Uterus (tissue), 4 donors: Measurements from ENCODE around the gene NBPF1. TPM values are rescaled to one million over a fixed set of nuclear protein-coding genes. Genes with fewer than 3 reads are reported as not detected.
"Not testable (repeated sequence)": the region's sequence is repeated elsewhere in the genome, so short reads cannot be mapped to it uniquely, and the experiment has no call there.

Experiments used
- DNase-seq, 2 donors: peaks; one replicate each; pipeline ENCODE4 v3.0.0-alpha.2; 2019 to 2020
- H3K27ac ChIP-seq, 2 donors: fragments of 200-600 bp; sonication (generic); 1 replicate in 1 of 2; 2 replicates in 1 of 2; pipeline ENCODE4 v1.5.1; 2016 to 2018
- H3K27me3 ChIP-seq, 2 donors: fragments of 200-600 bp; sonication (generic); one replicate each; pipeline ENCODE4 v1.5.1; 2018 to 2019; ENCODE audit warnings: control low read depth in 1 of 2
- H3K36me3 ChIP-seq, 2 donors: fragments of 200-600 bp; sonication (generic); one replicate each; pipeline ENCODE4 v1.5.1; 2019; ENCODE audit warnings: control low read depth in 1 of 2
- H3K4me1 ChIP-seq, 2 donors: fragments of 200-600 bp; sonication (generic); one replicate each; pipeline ENCODE4 v1.5.1; 2018 to 2019; ENCODE audit warnings: control low read depth in 1 of 2
- H3K4me3 ChIP-seq, 2 donors: fragments of 200-600 bp; sonication (generic); 1 replicate in 1 of 2; 2 replicates in 1 of 2; pipeline ENCODE4 v1.5.1; 2018 to 2019; ENCODE audit warnings: mild to moderate bottlenecking in 1 of 2
- H3K9me3 ChIP-seq, 2 donors: fragments of 200-600 bp; sonication (generic); one replicate each; pipeline ENCODE4 v1.5.1; 2019; ENCODE audit warnings: control low read depth in 1 of 2
- CTCF ChIP-seq, 4 experiments: fragments of 200-600 bp in 2 of 4; fragments of 450-650 bp in 2 of 4; sonication (generic) in 2 of 4; IDR thresholded peaks; one replicate each; pipeline ENCODE4 v1.5.1; 2016 to 2019; ENCODE audit warnings: antibody characterized with exemption in 4 of 4, mild to moderate bottlenecking in 2 of 4, moderate library complexity in 1 of 4
- POLR2A ChIP-seq, 2 donors: fragments of 450-650 bp; IDR thresholded peaks; one replicate each; pipeline ENCODE4 v1.6.1; 2016; ENCODE audit warnings: antibody characterized with exemption in 2 of 2, mild to moderate bottlenecking in 1 of 2, moderate library complexity in 1 of 2
- intact Hi-C: fragments of 100-400 bp; cut with DNase I; formaldehyde crosslinking; loops from one replicate; pipeline ENCODE4 v1.15.1; 2023; ENCODE audit warnings: low total_unique reads
- total RNA-seq, 4 donors: library from RNA; depleted of rRNA in 3 of 4; stranded (reverse); fragments of >200 nt in 3 of 4; gene quantifications; one replicate each; pipeline versions ENCODE4 v1.1.0 to v1.2.4, GENCODE V29; 2014 to 2023
- donor health status: DM: yes; HTN: yes; CAD: no.

Gene NBPF1
- total RNA-seq, result 100 to 1,000 TPM in 1 of 4 donors, 10 to 100 TPM in 3; 29.4 to 178 (median 39.2) TPM

- intact Hi-C loops, result no loop called here
These were observed at the start of gene NBPF1 for GRCh38 chr1:16613185-16614147. Gene NBPF1, minus strand, starts transcription at chr1:16613564.

DNA sequence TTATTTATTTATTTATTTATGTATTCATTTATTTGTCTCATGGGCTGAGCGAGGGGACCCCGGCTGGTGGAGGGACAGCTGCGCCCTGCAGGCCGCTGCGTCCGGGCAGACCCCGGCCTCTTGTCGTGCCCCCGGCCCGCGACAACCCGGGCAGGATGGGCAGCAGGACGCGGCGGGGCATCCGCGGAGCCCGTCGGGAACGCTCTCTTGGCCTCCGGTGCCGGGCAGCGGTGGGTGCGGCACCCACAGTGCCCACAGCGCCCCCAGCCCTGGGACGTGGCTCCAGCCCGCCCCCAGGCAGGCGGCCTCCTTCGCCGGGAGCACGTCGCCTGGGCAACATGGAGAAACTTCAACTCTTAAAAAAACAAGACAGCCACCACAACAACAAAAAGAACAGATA, 44.9 kb upstream of the NBPF1 start:
- H3K9me3 ChIP-seq, H3K27me3 ChIP-seq, DNase-seq, intact Hi-C loops, H3K36me3 ChIP-seq, H3K4me3 ChIP-seq, H3K4me1 ChIP-seq, H3K27ac ChIP-seq: not testable (repeated sequence)

More at GRCh38 chr1:16613185-16614147, at the start of gene NBPF1:
- peak in 2 of 4 experiments; percentile 63 to 72 for TF ChIP-seq CTCF (IDR thresholded peaks at IDR 0.05)
- TF ChIP-seq POLR2A (IDR thresholded peaks at IDR 0.05), result peak; percentile 95 to 97
- H3K9me3 ChIP-seq, result no peaks in the 10 kb centered on the region
- no peaks in the 10 kb centered on the region for H3K27me3 ChIP-seq
- no peaks in the 10 kb centered on the region for H3K36me3 ChIP-seq
- H3K4me1 ChIP-seq, result peaks cover 0 to 5% of the 10 kb centered on the region in 2 donors
- peak; percentile 91 to 95 for DNase-seq
- H3K27ac ChIP-seq, result peak within 1 kb of the TSS; percentile 72 to 75
- H3K4me3 ChIP-seq, result peak within 1 kb of the TSS; percentile 48 to 50

DNA sequence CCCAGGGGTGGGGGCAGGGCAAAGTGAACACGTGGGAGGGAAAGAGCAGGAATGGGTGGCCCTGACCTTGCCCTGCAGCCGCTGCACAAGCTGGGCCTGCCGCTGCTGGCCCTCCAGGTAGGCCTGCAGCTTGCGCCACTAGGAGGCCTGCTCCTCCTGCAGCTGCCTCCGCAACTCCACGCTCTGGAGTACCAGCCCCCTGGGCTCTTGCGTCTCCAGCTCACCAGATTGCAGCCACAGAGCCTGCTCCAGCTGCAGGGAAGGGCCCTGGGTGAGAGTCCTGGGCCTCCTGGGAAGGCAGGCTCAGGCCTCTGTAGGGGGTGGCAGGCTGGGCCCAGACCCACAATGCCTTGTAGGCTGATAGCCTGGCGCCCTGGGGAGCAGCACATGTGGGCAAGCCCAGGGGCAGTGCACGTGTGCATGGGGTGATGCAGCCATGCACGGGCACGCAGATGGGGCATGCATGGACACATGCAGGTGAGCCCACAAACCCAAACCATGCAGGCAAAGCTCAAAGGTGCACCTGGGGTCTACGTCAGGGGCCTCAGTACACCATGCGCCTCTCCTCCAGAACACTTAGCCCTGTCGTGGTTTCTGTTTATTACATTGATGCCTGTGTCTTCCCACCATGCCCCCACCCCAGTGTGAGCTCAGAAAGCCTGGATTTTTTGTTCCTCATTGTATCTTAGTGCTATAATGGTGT, 43.8 kb upstream of the NBPF1 start:
- H3K4me3 ChIP-seq, intact Hi-C loops, H3K36me3 ChIP-seq, H3K4me1 ChIP-seq, H3K27ac ChIP-seq, DNase-seq, H3K27me3 ChIP-seq, H3K9me3 ChIP-seq: not testable (repeated sequence)

- H3K4me1 ChIP-seq, DNase-seq, intact Hi-C loops: not testable (repeated sequence)
These were observed 43.2 kb upstream of the NBPF1 start for GRCh38 chr1:16656574-16656973.

DNA sequence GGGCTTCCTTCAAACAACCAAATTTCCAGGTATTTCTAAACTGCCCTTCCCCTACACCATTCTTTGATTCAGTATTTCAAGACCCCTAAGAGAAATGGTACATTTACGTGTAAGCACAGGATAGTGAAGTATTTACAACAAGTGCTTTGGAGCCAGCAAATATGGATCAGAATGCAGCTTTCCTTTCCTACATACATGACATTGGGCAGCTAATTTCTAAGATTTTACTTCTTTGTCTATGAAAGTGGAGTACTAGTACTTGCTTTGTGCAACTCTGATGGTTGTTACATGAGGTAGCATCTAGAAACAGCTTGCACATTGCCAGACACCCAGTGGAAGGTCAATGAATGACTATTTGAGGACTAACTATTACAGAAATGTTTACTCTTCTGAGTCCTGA, 38.2 kb upstream of the NBPF1 start:
- H3K36me3 ChIP-seq, H3K4me3 ChIP-seq, H3K27ac ChIP-seq, H3K4me1 ChIP-seq, H3K9me3 ChIP-seq, DNase-seq, intact Hi-C loops, H3K27me3 ChIP-seq: not testable (repeated sequence)

More at GRCh38 chr1:16656574-16656973, 43.2 kb upstream of the NBPF1 start:
- not testable (repeated sequence) for H3K4me3 ChIP-seq, H3K27me3 ChIP-seq, H3K36me3 ChIP-seq, H3K9me3 ChIP-seq, H3K27ac ChIP-seq

- H3K4me1 ChIP-seq, H3K4me3 ChIP-seq, intact Hi-C loops, H3K36me3 ChIP-seq, H3K27ac ChIP-seq, DNase-seq, H3K27me3 ChIP-seq, H3K9me3 ChIP-seq: not testable (repeated sequence)
These were observed 36.6 kb upstream of the NBPF1 start for GRCh38 chr1:16649960-16650359.

DNA sequence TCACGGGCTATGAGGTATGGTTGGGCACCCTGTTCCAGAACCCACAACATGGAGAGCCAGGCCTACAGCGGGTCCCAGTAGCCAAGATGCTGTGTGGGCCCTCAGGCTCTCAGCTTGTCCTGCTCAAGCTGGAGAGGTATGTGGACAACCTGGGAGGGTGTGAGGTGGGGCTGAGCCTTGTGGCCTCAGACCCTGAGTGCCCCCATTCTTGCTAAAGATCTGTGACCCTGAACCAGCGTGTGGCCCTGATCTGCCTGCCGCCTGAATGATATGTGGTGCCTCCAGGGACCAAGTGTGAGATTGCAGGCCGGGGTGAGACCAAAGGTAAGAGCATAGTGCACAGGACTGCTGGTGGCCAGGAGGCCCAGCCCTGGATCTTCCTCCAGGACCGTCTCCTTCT, 36.0 kb upstream of the NBPF1 start:
- H3K9me3 ChIP-seq, H3K27ac ChIP-seq, intact Hi-C loops, H3K4me3 ChIP-seq, H3K27me3 ChIP-seq, H3K36me3 ChIP-seq, H3K4me1 ChIP-seq: not testable (repeated sequence)
- peak; percentile 11 to 16 for DNase-seq

DNA sequence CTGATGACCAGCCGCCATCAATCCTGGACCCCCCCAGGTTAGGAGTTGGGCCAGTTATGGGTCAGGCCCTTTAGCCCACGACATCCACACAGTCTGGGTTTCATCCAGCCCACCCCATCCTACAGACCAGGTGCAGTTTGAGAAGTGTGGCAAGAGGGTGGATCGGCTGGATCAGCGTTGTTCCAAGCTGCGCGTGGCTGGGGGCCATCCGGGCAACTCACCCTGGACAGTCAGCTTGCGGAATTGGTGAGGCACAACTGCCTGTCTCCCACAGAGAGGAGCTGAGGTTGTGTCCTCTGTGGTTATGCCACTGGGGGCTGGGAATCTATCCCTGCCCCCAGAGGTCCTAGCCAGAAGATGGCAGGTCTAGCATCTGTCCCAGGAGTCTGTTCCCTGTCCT, 35.4 kb upstream of the NBPF1 start:
- H3K4me1 ChIP-seq, intact Hi-C loops, H3K36me3 ChIP-seq, H3K4me3 ChIP-seq, H3K27ac ChIP-seq, H3K9me3 ChIP-seq, H3K27me3 ChIP-seq: not testable (repeated sequence)
- peak; percentile 11 to 14 for DNase-seq

DNA sequence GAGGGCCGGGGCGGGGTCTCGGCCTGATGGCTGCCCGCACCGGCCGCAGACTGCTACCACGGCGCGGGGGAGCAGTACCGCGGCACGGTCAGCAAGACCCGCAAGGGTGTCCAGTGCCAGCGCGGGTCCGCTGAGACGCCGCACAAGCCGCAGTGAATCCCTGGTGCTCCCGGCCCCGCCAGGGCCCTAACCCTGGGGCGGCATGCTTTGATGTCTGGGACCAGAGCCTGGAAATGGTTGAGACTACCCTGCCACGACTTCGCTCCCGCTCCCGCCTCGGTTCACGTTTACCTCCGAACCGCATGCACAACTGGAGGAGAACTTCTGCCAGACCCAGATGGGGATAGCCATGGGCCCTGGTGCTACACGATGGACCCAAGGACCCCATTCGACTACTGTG, 34.9 kb upstream of the NBPF1 start:
- H3K27me3 ChIP-seq, H3K27ac ChIP-seq, intact Hi-C loops, H3K36me3 ChIP-seq, H3K4me3 ChIP-seq, H3K9me3 ChIP-seq, H3K4me1 ChIP-seq: not testable (repeated sequence)
- peak; percentile 6 to 14 for DNase-seq

DNA sequence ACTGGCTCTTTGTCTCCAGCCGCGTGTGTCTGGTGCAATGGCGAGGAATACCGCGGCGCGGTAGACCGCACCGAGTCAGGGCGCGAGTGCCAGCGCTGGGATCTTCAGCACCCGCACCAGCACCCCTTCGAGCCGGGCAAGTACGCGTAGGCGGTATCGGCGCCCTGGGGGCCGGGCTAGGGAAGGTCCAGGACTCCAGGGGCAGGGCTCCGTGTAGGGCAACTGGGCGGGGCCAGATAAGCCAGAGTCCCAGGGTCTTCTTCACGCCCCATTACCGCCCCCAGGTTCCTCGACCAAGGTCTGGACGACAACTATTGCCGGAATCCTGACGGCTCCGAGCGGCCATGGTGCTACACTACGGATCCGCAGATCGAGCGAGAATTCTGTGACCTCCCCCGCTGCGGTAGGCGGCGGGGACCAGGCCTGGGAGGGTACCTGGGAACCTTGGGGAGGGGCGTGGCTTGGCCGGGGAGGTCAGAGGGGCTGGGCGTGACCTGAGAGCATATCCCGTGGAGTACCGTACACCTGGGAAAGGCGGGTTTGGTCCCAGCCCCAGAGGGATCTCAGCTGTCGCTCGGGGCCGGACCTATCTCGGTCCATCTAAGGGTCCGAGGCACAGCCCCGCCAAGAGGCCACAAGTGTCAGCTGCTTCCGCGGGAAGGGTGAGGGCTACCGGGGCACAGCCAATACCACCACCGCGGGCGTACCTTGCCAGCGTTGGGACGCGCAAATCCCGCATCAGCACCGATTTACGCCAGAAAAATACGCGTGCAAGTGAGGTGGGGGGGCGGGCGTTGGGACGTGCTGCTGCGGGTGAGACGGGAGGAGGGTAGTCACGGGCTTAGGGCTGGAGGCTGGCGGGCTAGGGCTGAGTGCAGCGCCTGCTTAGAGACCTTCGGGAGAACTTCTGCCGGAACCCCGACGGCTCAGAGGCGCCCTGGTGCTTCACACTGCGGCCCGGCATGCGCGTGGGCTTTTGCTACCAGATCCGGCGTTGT, 34.1 kb upstream of the NBPF1 start:
- H3K27ac ChIP-seq, H3K36me3 ChIP-seq, H3K4me3 ChIP-seq, H3K27me3 ChIP-seq, intact Hi-C loops, H3K9me3 ChIP-seq: not testable (repeated sequence)
- DNase-seq, result peak; percentile 15 to 17
- H3K4me1 ChIP-seq, result peaks cover 0 to 16% of the 10 kb centered on the region in 2 donors

DNA sequence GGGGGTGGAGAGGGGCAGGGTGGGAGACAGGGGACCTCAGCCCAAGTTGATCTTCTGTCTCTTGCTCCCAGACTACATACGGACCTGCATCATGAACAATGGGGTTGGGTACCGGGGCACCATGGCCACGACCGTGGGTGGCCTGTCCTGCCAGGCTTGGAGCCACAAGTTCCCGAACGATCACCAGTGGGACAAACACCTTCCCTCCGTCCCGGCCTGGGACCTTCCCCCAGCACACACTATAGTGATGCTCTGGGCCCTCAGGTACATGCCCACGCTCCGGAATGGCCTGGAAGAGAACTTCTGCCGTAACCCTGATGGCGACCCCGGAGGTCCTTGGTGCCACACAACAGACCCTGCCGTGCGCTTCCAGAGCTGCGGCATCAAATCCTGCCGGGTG, 33.4 kb upstream of the NBPF1 start:
- H3K27me3 ChIP-seq, H3K9me3 ChIP-seq, H3K36me3 ChIP-seq, H3K4me3 ChIP-seq, H3K27ac ChIP-seq, intact Hi-C loops: not testable (repeated sequence)
- peaks cover 0 to 16% of the 10 kb centered on the region in 2 donors for H3K4me1 ChIP-seq
- DNase-seq, result peak in 1 of 2 donors; percentile 14
